Measurements from ENCODE around the gene CNOT10.
"Not testable (repeated sequence)": the region's sequence is repeated elsewhere in the genome, so short reads cannot be mapped to it uniquely, and the experiment has no call there.

CNOT10 gene

DNA sequence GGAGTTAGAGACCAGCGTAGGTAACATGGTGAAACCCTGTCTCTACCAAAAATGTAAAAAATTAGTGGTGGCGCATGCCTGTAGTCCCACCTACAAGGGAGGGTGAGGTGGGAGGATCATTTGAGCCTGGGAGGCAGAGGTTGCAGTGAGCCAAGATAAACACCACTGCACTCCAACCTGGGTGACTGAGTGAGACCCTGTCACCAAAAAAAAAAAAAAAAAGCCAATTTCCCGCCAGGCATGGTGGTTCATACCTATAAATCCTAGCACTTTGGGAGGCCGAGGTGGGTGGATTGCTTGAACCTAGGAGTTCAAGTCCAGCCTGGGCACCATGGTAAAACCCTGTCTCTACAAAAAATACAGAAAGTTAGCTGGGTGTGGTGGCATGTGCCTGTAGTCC, 6.9 kb downstream of the CNOT10 start:
- DNase-seq = no peak

GRCh38 chr3:32696523-32696922, 11.5 kb downstream of the CNOT10 start:
- DNase-seq = no peak

- no peak for DNase-seq
Observed at GRCh38 chr3:32698506-32698905, 13.5 kb downstream of the CNOT10 start.

- no peak for DNase-seq
Observed at GRCh38 chr3:32699429-32699828, 14.4 kb downstream of the CNOT10 start.

- no peak for DNase-seq
Observed at GRCh38 chr3:32700244-32700643, 15.3 kb downstream of the CNOT10 start.

GRCh38 chr3:32703491-32703972, 18.5 kb downstream of the CNOT10 start:
- DNase-seq = no peak

DNA sequence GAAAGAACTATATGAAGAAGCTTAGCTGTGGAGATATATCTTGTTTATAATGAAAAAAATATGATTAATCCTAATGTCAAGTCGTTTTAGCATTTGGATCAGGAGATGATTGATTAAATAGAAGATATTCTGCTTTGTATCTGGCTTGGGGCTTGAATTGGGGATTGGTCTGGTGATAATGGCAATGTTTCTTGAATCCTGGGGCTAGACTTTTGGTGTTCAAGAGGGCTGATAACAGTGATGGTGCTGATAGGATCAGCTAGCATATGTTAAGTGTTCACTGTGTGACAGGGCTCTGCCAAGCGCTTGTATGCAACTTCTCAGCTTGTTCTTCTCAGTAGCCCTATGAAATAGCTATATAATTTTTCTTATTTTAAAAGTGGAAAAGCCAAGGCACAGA, 20.2 kb downstream of the CNOT10 start:
- no peak for DNase-seq

GRCh38 chr3:32706348-32707025, 21.5 kb downstream of the CNOT10 start:
- DNase-seq = no peak

- no peak for DNase-seq
Observed at GRCh38 chr3:32707026-32707370, 22.0 kb downstream of the CNOT10 start.

DNA sequence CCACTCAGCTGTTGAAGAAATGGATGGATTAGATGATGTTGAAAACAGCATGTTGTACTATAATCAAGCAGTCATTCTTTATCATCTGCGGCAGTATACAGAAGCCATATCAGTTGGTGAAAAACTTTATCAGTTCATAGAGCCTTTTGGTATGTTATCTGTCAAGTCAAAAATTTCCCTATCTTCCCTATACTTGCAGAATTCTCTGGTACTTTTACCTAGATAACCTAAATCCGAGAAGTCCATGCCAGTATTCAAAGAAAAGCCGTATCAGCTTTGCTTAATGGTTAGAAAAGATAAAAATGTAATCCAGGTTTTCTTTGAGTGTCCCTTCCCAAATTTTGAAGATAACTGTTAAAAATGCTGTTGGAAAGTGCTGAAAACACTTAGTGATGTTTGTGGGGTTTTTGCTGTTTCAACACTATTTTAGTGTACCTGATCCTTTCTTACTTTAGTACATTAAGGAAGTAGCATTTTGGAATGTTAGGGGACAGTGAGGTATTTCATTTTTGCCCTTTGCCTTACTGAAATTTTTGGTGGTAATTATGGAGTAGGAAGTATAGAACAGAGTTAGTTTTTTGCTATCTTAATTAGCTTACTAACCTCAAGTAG, 23.8 kb downstream of the CNOT10 start:
- no peak for DNase-seq

DNA sequence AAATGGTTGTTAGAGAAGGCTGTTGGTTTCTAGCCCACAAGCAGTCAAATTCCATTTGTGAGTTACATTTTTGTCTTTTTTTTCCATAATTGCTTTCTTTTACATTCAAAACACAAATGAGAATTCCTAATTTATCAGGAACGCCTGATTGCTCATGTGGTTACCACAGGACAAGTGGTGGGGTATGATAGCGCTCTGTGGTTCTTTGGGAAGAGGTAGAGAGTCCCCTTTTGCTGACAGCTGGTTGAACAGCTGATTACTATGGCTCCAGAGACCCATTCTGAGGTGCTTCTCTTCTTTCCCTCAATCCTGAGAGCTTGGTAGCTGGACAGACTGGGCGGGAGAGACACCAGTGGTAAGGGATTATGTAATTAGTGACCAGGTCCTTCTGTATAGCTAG, 24.4 kb downstream of the CNOT10 start:
- DNase-seq = no peak

- DNase-seq = no peak
Observed at GRCh38 chr3:32712506-32713055, 27.6 kb downstream of the CNOT10 start.

GRCh38 chr3:32713181-32713580, 28.2 kb downstream of the CNOT10 start:
- DNase-seq = no peak

- no peak for DNase-seq
Observed at GRCh38 chr3:32719335-32719734, 34.3 kb downstream of the CNOT10 start.

DNA sequence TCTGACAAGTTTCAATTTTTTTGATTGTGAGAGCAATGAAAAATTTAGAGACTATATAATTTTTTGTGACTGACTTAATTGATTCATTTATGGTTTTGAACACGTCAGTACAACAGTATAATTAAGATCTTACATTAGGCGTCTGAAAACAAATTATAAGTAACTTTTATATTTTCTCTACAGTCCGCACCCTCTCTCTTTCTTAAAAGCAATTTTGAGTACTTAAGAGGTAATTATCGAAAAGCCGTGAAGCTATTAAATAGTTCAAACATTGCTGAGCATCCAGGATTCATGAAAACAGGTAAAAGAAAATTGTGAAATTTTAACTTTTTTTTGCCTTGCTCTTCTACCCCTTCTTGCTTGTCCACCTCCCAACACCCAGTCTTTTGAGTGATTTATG, 34.9 kb downstream of the CNOT10 start:
- no peak for DNase-seq

DNA sequence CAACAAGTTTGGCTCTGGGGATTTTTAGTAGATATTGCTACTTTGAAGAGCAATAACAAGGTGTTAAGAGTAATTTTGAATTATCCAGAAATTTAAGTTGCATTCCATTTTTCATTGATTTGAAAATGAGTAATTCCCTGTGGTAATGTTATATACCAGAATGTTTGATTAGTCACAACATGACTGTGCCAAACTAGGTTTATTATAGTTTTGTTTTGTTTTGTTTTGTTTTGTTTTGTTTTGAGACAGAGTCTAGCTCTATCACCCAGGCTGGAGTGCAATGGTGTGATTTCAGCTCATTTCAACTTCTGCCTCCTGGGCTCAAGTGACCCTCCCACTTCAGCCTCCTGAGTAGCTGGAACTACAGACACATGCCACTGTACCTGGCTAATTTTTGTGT, 40.7 kb downstream of the CNOT10 start:
- no peak for DNase-seq

DNA sequence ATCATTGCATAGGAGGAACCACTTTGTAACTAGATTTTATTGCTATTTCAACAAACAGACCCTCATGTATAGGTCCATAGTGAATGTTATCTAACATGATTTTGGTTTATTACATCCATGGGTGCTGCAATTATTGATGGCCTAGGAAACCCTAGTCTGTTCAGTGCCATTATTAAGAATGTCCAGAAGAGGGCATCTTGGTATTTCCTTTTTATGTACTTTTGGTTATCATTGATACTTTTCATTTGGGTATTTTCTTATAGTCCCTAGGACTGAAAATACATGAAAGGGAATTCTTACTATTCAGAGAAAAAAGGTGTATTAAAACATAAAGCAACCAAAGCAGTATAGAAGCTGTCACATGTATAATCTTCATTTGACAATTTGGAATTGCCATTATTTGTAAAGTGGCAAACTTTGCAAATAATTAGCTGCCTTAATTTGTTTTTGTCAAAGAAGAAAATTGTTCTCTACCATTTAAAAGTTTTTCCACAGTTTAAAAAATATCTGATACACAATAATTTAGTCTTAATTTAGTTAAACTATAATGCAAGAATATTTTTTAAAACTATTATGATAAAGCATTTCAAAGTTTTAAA, 48.7 kb downstream of the CNOT10 start:
- DNase-seq = no peak

GRCh38 chr3:32734756-32735155, 49.8 kb downstream of the CNOT10 start:
- no peak for DNase-seq

- not testable (repeated sequence) for DNase-seq
Observed at GRCh38 chr3:32743470-32743869, 58.5 kb downstream of the CNOT10 start.

- no peak for DNase-seq
Observed at GRCh38 chr3:32743934-32744333, 58.9 kb downstream of the CNOT10 start.

- DNase-seq = no peak
Observed at GRCh38 chr3:32751377-32751776, 66.4 kb downstream of the CNOT10 start.

DNA sequence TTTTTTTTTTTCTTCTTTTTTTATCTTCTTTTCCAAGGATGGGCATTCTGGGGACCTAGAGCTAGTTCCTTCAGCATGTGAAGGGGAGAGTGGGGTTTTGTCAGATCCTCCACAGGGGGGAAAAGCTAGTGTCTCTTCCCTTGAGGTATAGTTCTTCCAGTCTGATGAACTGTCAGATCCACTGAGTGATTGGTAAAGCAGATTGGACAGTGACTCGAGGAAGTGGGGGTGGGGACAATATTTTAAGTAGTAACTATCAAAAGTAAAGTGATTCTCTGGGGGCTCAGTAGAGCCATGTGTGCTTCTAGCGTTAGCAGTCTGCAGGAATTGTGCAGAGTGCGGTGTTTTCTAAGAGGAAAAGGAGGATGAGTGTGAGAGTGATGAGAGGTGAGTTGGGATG, 70.8 kb downstream of the CNOT10 start:
- no peak for DNase-seq

DNA sequence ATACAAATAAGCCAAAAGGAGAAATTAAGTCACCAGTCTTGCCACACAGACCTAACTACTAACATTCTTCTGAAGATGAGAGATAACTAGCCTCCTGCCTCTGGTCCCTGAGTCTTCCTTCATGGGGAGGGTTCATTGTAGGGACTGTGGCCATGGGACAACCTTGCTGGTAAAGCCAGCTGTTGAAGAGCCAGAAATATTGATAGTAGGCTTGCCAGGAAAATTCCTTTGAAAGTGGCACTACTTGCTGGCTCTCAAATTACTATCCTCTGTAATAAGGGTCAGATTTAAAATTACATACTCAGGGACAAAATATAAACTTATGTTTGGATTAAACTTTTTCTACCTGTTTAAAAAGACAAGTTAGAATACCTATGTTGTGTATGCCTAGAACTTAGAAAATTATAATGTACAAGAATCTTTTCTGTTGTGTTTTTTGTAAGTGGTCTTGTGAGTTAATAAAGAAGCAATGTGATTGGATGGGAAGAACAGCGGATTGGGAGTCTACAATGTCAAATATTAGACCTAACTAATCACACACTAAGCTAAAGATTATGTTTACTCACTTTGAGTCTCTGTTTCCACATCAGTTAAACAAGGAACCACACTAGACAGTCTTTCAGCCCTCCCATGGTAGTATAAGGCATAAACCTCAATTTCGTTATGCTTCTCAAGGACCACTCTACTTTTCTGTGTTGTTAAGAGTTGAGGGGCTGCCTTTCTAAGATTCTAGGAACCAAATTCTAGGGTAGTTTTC, 72.8 kb downstream of the CNOT10 start:
- DNase-seq = no peak

DNA sequence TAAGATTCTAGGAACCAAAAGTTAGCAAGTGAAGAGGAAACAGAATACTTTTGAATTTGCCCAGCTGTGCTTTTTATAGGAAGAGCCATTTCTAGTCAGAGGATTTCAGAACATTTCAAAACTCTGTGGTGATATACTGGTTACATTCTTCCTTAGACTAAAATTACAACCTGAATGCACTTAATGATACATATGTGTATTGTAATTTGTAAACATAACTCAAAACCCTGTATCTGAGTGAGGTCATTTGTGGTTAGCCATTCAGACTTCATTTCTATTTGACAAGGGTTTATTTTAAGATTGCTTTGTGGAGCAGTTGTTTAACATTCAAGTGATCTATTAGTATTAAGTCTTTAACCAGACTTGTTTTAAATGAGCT, 73.4 kb downstream of the CNOT10 start:
- no peak for DNase-seq
